Measurements from ENCODE around the gene SAYSD1. TPM values are rescaled to one million over a fixed set of nuclear protein-coding genes. Genes with fewer than 3 reads are reported as not detected.

Gene SAYSD1, protein sequence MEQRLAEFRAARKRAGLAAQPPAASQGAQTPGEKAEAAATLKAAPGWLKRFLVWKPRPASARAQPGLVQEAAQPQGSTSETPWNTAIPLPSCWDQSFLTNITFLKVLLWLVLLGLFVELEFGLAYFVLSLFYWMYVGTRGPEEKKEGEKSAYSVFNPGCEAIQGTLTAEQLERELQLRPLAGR
- total RNA-seq = 9.9 and 10.6 TPM in 2 replicates
- 9.9 and 12.4 TPM in 2 replicates for polyA plus RNA-seq

- no peaks in the 10 kb centered on the region for H3K4me1 ChIP-seq (ENCODE audit: low read depth)
- H3K36me3 ChIP-seq = no peaks in the 10 kb centered on the region
- peak; percentile 2 for TF ChIP-seq CTCF (IDR thresholded peaks at IDR 0.05; ENCODE audit: low read depth, low read length)
- H3K27ac ChIP-seq = peak within 1 kb of the TSS; percentile 85
- H3K4me3 ChIP-seq = peak within 1 kb of the TSS; percentile 55
- no peaks in the 10 kb centered on the region for H3K9me3 ChIP-seq (ENCODE audit: low read depth)
- peak; percentile 97 for DNase-seq (ENCODE audit: low read depth in 1 of 2, low spot score in 1 of 2)
- no peaks in the 10 kb centered on the region for H3K27me3 ChIP-seq
These were observed at the start of gene SAYSD1 for GRCh38 chr6:39114704-39115599. Gene SAYSD1, minus strand, starts transcription at chr6:39115186. Its CDS starts 97 bp downstream, at chr6:39115089.

GRCh38 chr6:39157511-39157910, 42.5 kb upstream of the SAYSD1 start:
- no peak overlapping the region for H3K27ac ChIP-seq
- no peaks in the 10 kb centered on the region for H3K27me3 ChIP-seq
- H3K9me3 ChIP-seq (ENCODE audit: low read depth) = no peaks in the 10 kb centered on the region
- TF ChIP-seq CTCF (IDR thresholded peaks at IDR 0.05; ENCODE audit: low read depth, low read length) = no peak
- H3K4me3 ChIP-seq = no peak overlapping the region
- H3K4me1 ChIP-seq (ENCODE audit: low read depth) = peaks cover 5% of the 10 kb centered on the region
- H3K36me3 ChIP-seq = no peaks in the 10 kb centered on the region
- DNase-seq (ENCODE audit: low read depth in 1 of 2, low spot score in 1 of 2) = peak in 1 of 2 donors; percentile 18

- Histone ChIP-seq H3K4me3 (no peak overlapping the region), H3K4me1 (ENCODE audit: low read depth) (peaks cover 5% of the 10 kb centered on the region), H3K27ac (no peak overlapping the region), H3K36me3 (no peaks in the 10 kb centered on the region), H3K27me3 (peaks cover 4% of the 10 kb centered on the region), H3K9me3 (ENCODE audit: low read depth) (no peaks in the 10 kb centered on the region)
- no peak for DNase-seq (ENCODE audit: low read depth in 1 of 2, low spot score in 1 of 2)
- no peak for TF ChIP-seq CTCF (IDR thresholded peaks at IDR 0.05; ENCODE audit: low read depth, low read length)
These were observed 41.8 kb upstream of the SAYSD1 start for GRCh38 chr6:39156801-39157200.

DNA sequence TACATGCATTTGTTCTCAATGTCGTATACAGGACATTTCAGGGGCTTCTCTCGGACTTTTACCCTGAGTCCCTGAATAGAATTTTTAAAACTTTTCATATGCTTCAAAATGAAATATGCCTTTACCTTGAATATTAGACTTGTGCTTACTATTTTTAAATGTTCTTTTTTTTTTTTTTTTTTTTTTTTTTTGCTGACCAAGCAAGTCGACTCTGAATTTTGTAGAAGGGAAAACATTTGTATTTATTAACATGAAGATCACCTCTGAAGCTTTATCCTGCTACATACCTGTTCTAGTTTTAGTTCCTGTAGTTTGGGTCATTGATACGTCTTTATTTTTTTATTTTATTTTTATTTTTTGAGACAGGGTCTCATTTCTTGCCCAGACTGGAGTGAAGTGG, 39.7 kb upstream of the SAYSD1 start:
- no peak for TF ChIP-seq CTCF (IDR thresholded peaks at IDR 0.05; ENCODE audit: low read depth, low read length)

GRCh38 chr6:39153766-39154397, 38.9 kb upstream of the SAYSD1 start:
- no peak for TF ChIP-seq CTCF (IDR thresholded peaks at IDR 0.05; ENCODE audit: low read depth, low read length)
- DNase-seq (ENCODE audit: low read depth in 1 of 2, low spot score in 1 of 2) = no peak
- Histone ChIP-seq H3K4me3 (no peak overlapping the region), H3K9me3 (ENCODE audit: low read depth) (no peaks in the 10 kb centered on the region), H3K27ac (no peak overlapping the region), H3K36me3 (no peaks in the 10 kb centered on the region), H3K4me1 (ENCODE audit: low read depth) (peaks cover 5% of the 10 kb centered on the region), H3K27me3 (peaks cover 25% of the 10 kb centered on the region)

More for the DNA sequence above, 39.7 kb upstream of the SAYSD1 start:
- Histone ChIP-seq H3K36me3 (no peaks in the 10 kb centered on the region), H3K4me1 (ENCODE audit: low read depth) (peaks cover 5% of the 10 kb centered on the region), H3K27me3 (peaks cover 17% of the 10 kb centered on the region), H3K4me3 (no peak overlapping the region), H3K9me3 (ENCODE audit: low read depth) (no peaks in the 10 kb centered on the region), H3K27ac (no peak overlapping the region)
- DNase-seq (ENCODE audit: low read depth in 1 of 2, low spot score in 1 of 2) = no peak
